H1 (cell line): Measurements from ENCODE around the gene CRY1.

Experiments
- BRCA1 ChIP-seq: IDR thresholded peaks from 2 replicates; pipeline ENCODE4 v1.6.1; 2012; ENCODE audit warnings: low read depth, low read length, improper control_type of control experiment
- CTCF ChIP-seq, 3 experiments: IDR thresholded peaks; 1 replicate in 2 of 3; 2 replicates in 1 of 3; pipeline versions ENCODE4 v1.5.1 to v1.6.1; 2011; ENCODE audit warnings: low read length in 3 of 3, mild to moderate bottlenecking in 3 of 3, inconsistent platforms in 2 of 3, low read depth in 1 of 3, moderate library complexity in 1 of 3; ENCODE audit not compliant: insufficient read depth in 1 of 3; ENCODE audit errors: control extremely low read depth in 1 of 3
- E2F6 ChIP-seq: IDR thresholded peaks from 2 replicates; pipeline ENCODE4 v1.6.1; 2012; ENCODE audit warnings: inconsistent platforms
- EGR1 ChIP-seq: IDR thresholded peaks from 2 replicates; pipeline ENCODE4 v1.6.1; 2011; ENCODE audit warnings: low read depth, low read length, borderline replicate concordance
- EZH2 ChIP-seq: fragments of 200-600 bp; sonication (generic); IDR thresholded peaks from 2 replicates; pipeline ENCODE4 v1.7.1; 2012; ENCODE audit warnings: low read depth, mild to moderate bottlenecking, moderate library complexity, low read length, inconsistent platforms; ENCODE audit not compliant: severe bottlenecking
- GABPA ChIP-seq: IDR thresholded peaks from 2 replicates; pipeline ENCODE4 v1.6.1; 2011; ENCODE audit warnings: mild to moderate bottlenecking, low read length, moderate library complexity, borderline replicate concordance; ENCODE audit not compliant: insufficient read depth
- MAX ChIP-seq: IDR thresholded peaks from 2 replicates; pipeline ENCODE4 v1.6.1; 2012; ENCODE audit warnings: inconsistent platforms
- POLR2A ChIP-seq, 2 experiments: IDR thresholded peaks; 1 replicate in 1 of 2; 2 replicates in 1 of 2; pipeline ENCODE4 v1.6.1; 2011; ENCODE audit warnings: low read depth in 2 of 2, low read length in 2 of 2, mild to moderate bottlenecking in 2 of 2; ENCODE audit errors: control extremely low read depth in 1 of 2
- RAD21 ChIP-seq, 2 experiments: IDR thresholded peaks in 1 of 2; conservative IDR thresholded peaks in 1 of 2; 2 replicates each; pipeline ENCODE4 v1.6.1; 2011; ENCODE audit warnings: low read depth in 2 of 2, low read length in 2 of 2, improper control_type of control experiment in 1 of 2, inconsistent platforms in 1 of 2, mild to moderate bottlenecking in 1 of 2, moderate library complexity in 1 of 2
- SP2 ChIP-seq: IDR thresholded peaks from 2 replicates; pipeline ENCODE4 v1.6.1; 2012; ENCODE audit warnings: mild to moderate bottlenecking, low read length, inconsistent platforms
- ZNF274 ChIP-seq: IDR thresholded peaks from 2 replicates; pipeline ENCODE4 v1.7.0; 2012; ENCODE audit warnings: low read length, borderline replicate concordance; ENCODE audit errors: extremely low read depth

GRCh38 chr12:107045186-107045585, 48.2 kb downstream of the CRY1 start:
- TF ChIP-seq MAX, result no peak
- no peak for TF ChIP-seq EGR1
- TF ChIP-seq CTCF (IDR thresholded peaks at IDR 0.05; ENCODE audit: control extremely low read depth in 1 of 3, insufficient read depth in 1 of 3, low read depth in 1 of 3, low read length in 3 of 3), result no peak
- no peak for TF ChIP-seq E2F6
- no peak for TF ChIP-seq RAD21 (IDR thresholded peaks at IDR 0.05 in 1 of 2, conservative IDR thresholded peaks at IDR 0.05 in 1 of 2; ENCODE audit: low read depth in 2 of 2, low read length in 2 of 2)
- TF ChIP-seq GABPA, result no peak
- no peak for TF ChIP-seq EZH2
- no peak for TF ChIP-seq POLR2A (IDR thresholded peaks at IDR 0.05; ENCODE audit: control extremely low read depth in 1 of 2, low read depth in 2 of 2, low read length in 2 of 2)
- TF ChIP-seq BRCA1, result no peak
- no peak for TF ChIP-seq SP2
- no peak for TF ChIP-seq ZNF274
